Stimulated activated CD4-positive, alpha-beta T cell treated with anti-CD3 and anti-CD28 coated beads, Interleukin-1b, Interleukin-23, amount 100 ng/mL, for 48 hours (primary cell): ENCODE results near the gene CENPC.
"Not testable (repeated sequence)": the region's sequence is repeated elsewhere in the genome, so short reads cannot be mapped to it uniquely, and the experiment has no call there.

Experiments used
- DNase-seq: peaks from one replicate; pipeline ENCODE4 v3.0.0-alpha.2; 2020

The CENPC gene

GRCh38 chr4:67550857-67551256 lies 5.6 kb upstream of the CENPC start:
- no peak for DNase-seq

GRCh38 chr4:67550451-67550850 lies 5.1 kb upstream of the CENPC start:
- DNase-seq = no peak

- no peak for DNase-seq
These were observed 3.8 kb upstream of the CENPC start for GRCh38 chr4:67549123-67549522.

- DNase-seq = no peak
These were observed 1.7 kb upstream of the CENPC start for GRCh38 chr4:67546971-67547370.

- DNase-seq = no peak
These were observed 677 bp upstream of the CENPC start for GRCh38 chr4:67546004-67546356.

GRCh38 chr4:67542076-67542475 lies 3.2 kb downstream of the CENPC start:
- no peak for DNase-seq

GRCh38 chr4:67539830-67540229 lies 5.5 kb downstream of the CENPC start:
- no peak for DNase-seq

- no peak for DNase-seq
These were observed 9.9 kb downstream of the CENPC start for GRCh38 chr4:67535280-67535840.

GRCh38 chr4:67533112-67533511 lies 12.2 kb downstream of the CENPC start:
- no peak for DNase-seq

GRCh38 chr4:67532397-67532796 lies 12.9 kb downstream of the CENPC start:
- not testable (repeated sequence) for DNase-seq

- DNase-seq = no peak
These were observed 13.8 kb downstream of the CENPC start for GRCh38 chr4:67531379-67531962.

- not testable (repeated sequence) for DNase-seq
These were observed 21.2 kb downstream of the CENPC start for GRCh38 chr4:67524140-67524539.

- no peak for DNase-seq
These were observed 22.2 kb downstream of the CENPC start for GRCh38 chr4:67522851-67523671.

- DNase-seq = no peak
These were observed 23.1 kb downstream of the CENPC start for GRCh38 chr4:67522230-67522629.

- DNase-seq = no peak
These were observed 23.8 kb downstream of the CENPC start for GRCh38 chr4:67521506-67521905.

GRCh38 chr4:67520141-67520540 lies 25.2 kb downstream of the CENPC start:
- DNase-seq = no peak

GRCh38 chr4:67512501-67512900 lies 32.8 kb downstream of the CENPC start:
- no peak for DNase-seq

- DNase-seq = no peak
These were observed 44.9 kb downstream of the CENPC start for GRCh38 chr4:67500373-67500772.

GRCh38 chr4:67499799-67500198 lies 45.5 kb downstream of the CENPC start:
- no peak for DNase-seq

- no peak for DNase-seq
These were observed 61.3 kb downstream of the CENPC start for GRCh38 chr4:67483868-67484602.

- no peak for DNase-seq
These were observed 64.5 kb downstream of the CENPC start for GRCh38 chr4:67480810-67481209.

GRCh38 chr4:67475155-67475554 lies 70.1 kb downstream of the CENPC start:
- no peak for DNase-seq

GRCh38 chr4:67470871-67471270 lies 74.4 kb downstream of the CENPC start:
- no peak for DNase-seq

- no peak for DNase-seq
These were observed 76.5 kb downstream of the CENPC start for GRCh38 chr4:67468830-67469229.
